HEK293 (cell line): ENCODE measurements around the gene TCEAL3.
"Not testable (repeated sequence)": the region's sequence is repeated elsewhere in the genome, so short reads cannot be mapped to it uniquely, and the experiment has no call there.

Experiments used
- TCF7L2 ChIP-seq: IDR thresholded peaks from 2 replicates; pipeline ENCODE4 v1.6.1; 2011; ENCODE audit warnings: low read depth, mild to moderate bottlenecking, inconsistent platforms, low read length, moderate library complexity, borderline replicate concordance
- ZBTB17 ChIP-seq: fragments of 450-650 bp; formaldehyde crosslinking; IDR thresholded peaks from 2 replicates; pipeline ENCODE4 v1.5.1; 2016; ENCODE audit warnings: missing biosample characterization, missing genetic modification characterization
- ZNF138 ChIP-seq: fragments of 450-650 bp; formaldehyde crosslinking; IDR thresholded peaks from 2 replicates; pipeline ENCODE4 v1.5.1; 2016; ENCODE audit warnings: missing biosample characterization, missing genetic modification characterization, borderline replicate concordance
- TF ChIP-seq, protein P1 (sequence below): fragments of 450-650 bp; formaldehyde crosslinking; IDR thresholded peaks from 2 replicates; pipeline ENCODE4 v1.5.1; 2016; ENCODE audit warnings: missing biosample characterization, missing genetic modification characterization

DNA sequence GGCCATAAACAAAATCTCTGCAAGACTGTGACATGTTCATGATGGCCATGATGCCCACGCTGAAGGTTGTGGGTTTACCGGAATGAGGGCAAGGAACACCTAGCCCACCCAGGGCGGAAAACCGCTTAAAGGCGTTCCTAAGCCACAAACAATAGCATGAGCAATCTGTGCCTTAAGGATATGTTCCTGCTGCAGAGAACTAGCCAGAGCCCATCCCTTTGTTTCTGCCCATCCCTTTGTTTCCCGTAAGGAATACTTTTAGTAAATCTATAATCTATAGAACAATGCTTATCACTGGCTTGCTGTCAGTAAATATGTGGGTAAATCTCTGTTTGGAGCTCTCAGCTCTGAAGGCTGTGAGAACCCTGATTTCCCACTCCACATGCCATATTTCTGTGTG lies 12.6 kb upstream of the TCEAL3 start:
- TF ChIP-seq ZBTB17 (tag by site-specific recombination); ZNF138 (tag by site-specific recombination); TCF7L2: not testable (repeated sequence)
- TF ChIP-seq, protein P1, sequence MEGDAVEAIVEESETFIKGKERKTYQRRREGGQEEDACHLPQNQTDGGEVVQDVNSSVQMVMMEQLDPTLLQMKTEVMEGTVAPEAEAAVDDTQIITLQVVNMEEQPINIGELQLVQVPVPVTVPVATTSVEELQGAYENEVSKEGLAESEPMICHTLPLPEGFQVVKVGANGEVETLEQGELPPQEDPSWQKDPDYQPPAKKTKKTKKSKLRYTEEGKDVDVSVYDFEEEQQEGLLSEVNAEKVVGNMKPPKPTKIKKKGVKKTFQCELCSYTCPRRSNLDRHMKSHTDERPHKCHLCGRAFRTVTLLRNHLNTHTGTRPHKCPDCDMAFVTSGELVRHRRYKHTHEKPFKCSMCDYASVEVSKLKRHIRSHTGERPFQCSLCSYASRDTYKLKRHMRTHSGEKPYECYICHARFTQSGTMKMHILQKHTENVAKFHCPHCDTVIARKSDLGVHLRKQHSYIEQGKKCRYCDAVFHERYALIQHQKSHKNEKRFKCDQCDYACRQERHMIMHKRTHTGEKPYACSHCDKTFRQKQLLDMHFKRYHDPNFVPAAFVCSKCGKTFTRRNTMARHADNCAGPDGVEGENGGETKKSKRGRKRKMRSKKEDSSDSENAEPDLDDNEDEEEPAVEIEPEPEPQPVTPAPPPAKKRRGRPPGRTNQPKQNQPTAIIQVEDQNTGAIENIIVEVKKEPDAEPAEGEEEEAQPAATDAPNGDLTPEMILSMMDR (tag by site-specific recombination) = not testable (repeated sequence)
